HCT116 (cell line): ENCODE results near the gene COPS6. TPM values are rescaled to one million over a fixed set of nuclear protein-coding genes. Genes with fewer than 3 reads are reported as not detected.

Source experiments
- ATAC-seq: fragments of 200-7000 bp; cut with Tn5 transposase; 2 replicates; pipeline ENCODE4 v1.9.1; 2020; ENCODE audit warnings: mild to moderate bottlenecking, moderate library complexity
- BruUV-seq: library from RNA; stranded (reverse); fragments of 400-500 nt; replicated peaks from 2 replicates; lab custom pipeline; 2021; lab: Mats Ljungman, UMichigan
- CTCF ChIA-PET: fragments of 300-600 bp; sonication (Branson Sonifier 250); formaldehyde crosslinking; loops from one replicate; lab custom pipeline; 2021; ENCODE audit warnings: antibody characterized with exemption; lab: Charles Lee
- POLR2A ChIA-PET: fragments of 300-600, 350-600 bp; sonication (Branson Sonifier 250); formaldehyde crosslinking; loops from one replicate; lab custom pipeline; 2021; ENCODE audit warnings: antibody characterized with exemption; lab: Charles Lee
- RAD21 ChIA-PET, 2 experiments: fragments of 300-600 bp; sonication (Branson Sonifier 250); formaldehyde crosslinking; loops; one replicate each; lab custom pipeline; 2023; ENCODE audit warnings: low total read pairs in 2 of 2; ENCODE audit not compliant: uncharacterized antibody in 2 of 2, unreplicated experiment in 2 of 2, low non-redundant PET in 1 of 2; lab: Charles Lee
- DNase-seq: peaks from one replicate; pipeline ENCODE4 v3.0.0-alpha.2; 2010; ENCODE audit warnings: low read depth, low spot score
- H2AFZ ChIP-seq: fragments of 200-600 bp; shearing (Covaris generic), sonication (generic); 2 replicates; pipeline ENCODE4 v1.6.1; 2017; ENCODE audit warnings: low read depth, mixed run types, mixed read lengths, antibody characterized with exemption, low read length; ENCODE audit not compliant: poor library complexity, severe bottlenecking
- H3K27ac ChIP-seq: 2 replicates; pipeline ENCODE4 v1.5.1; 2012; ENCODE audit warnings: low read depth, low read length
- H3K27me3 ChIP-seq: fragments of 200-600 bp; sonication (generic); 2 replicates; pipeline ENCODE4 v1.6.1; 2016; ENCODE audit warnings: mixed run types, low read length, mixed read lengths; ENCODE audit not compliant: insufficient read depth
- H3K36me3 ChIP-seq, 2 experiments: fragments of 200-500 bp in 1 of 2; fragments of 200-600 bp in 1 of 2; sonication (Bioruptor generic) in 1 of 2; sonication (generic) in 1 of 2; 2 replicates each; pipeline versions ENCODE4 v1.5.1 to v1.6.1; 2014 to 2016; ENCODE audit warnings: low read length in 2 of 2, inconsistent platforms in 1 of 2, mixed read lengths in 1 of 2, mixed run types in 1 of 2; ENCODE audit not compliant: insufficient read depth in 2 of 2, control insufficient read depth in 1 of 2
- H3K4me1 ChIP-seq, 2 experiments: fragments of 200-600 bp in 1 of 2; sonication (generic) in 1 of 2; 2 replicates each; pipeline versions ENCODE4 v1.5.1 to v1.6.1; 2012 to 2017; ENCODE audit warnings: low read length in 2 of 2, inconsistent platforms in 1 of 2, mild to moderate bottlenecking in 1 of 2, mixed read lengths in 1 of 2, mixed run types in 1 of 2, moderate library complexity in 1 of 2; ENCODE audit not compliant: insufficient read depth in 2 of 2, control insufficient read depth in 1 of 2
- H3K4me2 ChIP-seq: fragments of 200-600 bp; sonication (generic); 2 replicates; pipeline ENCODE4 v1.6.1; 2017; ENCODE audit warnings: mixed run types, low read length, mixed read lengths
- H3K4me3 ChIP-seq, 2 experiments: fragments of 200-600 bp in 1 of 2; sonication (generic) in 1 of 2; replicated peaks in 1 of 2; 2 replicates each; pipeline ENCODE4 v1.5.1; 2011 to 2016; ENCODE audit warnings: low read length in 2 of 2, control low read depth in 1 of 2, low read depth in 1 of 2, mild to moderate bottlenecking in 1 of 2, mixed read lengths in 1 of 2, mixed run types in 1 of 2
- H3K79me2 ChIP-seq: fragments of 200-600 bp; sonication (generic); 2 replicates; pipeline ENCODE4 v1.6.1; 2017; ENCODE audit warnings: mild to moderate bottlenecking, mixed run types, low read length, moderate library complexity, mixed read lengths; ENCODE audit not compliant: insufficient read depth
- H3K9ac ChIP-seq: fragments of 200-600 bp; sonication (generic); 2 replicates; pipeline ENCODE4 v1.6.1; 2016; ENCODE audit warnings: low read length, mixed read lengths
- H3K9me2 ChIP-seq: fragments of 200-600 bp; sonication (generic), shearing (Covaris generic); 2 replicates; pipeline ENCODE4 v1.6.1; 2017; ENCODE audit warnings: mixed run types, mild to moderate bottlenecking, moderate library complexity; ENCODE audit not compliant: insufficient read depth
- H3K9me3 ChIP-seq, 2 experiments: fragments of 200-500 bp in 1 of 2; fragments of 200-600 bp in 1 of 2; sonication (Bioruptor generic) in 1 of 2; sonication (generic) in 1 of 2; 2 replicates each; pipeline ENCODE4 v1.6.1; 2014 to 2017; ENCODE audit warnings: low read length in 2 of 2, mixed read lengths in 2 of 2, inconsistent platforms in 1 of 2, low read depth in 1 of 2, mild to moderate bottlenecking in 1 of 2, mixed run types in 1 of 2, moderate library complexity in 1 of 2; ENCODE audit not compliant: control insufficient read depth in 1 of 2, insufficient read depth in 1 of 2
- H4K20me1 ChIP-seq: fragments of 200-600 bp; sonication (generic), shearing (Covaris generic); 2 replicates; pipeline ENCODE4 v1.6.1; 2017; ENCODE audit warnings: mixed run types, mild to moderate bottlenecking, moderate library complexity; ENCODE audit not compliant: insufficient read depth
- TCF7L2 ChIP-seq: IDR thresholded peaks from 2 replicates; pipeline ENCODE4 v1.7.0; 2011; ENCODE audit warnings: borderline replicate concordance, inconsistent platforms; ENCODE audit not compliant: insufficient read depth, insufficient read length; ENCODE audit errors: extremely low read depth
- ZBTB33 ChIP-seq: IDR thresholded peaks from 2 replicates; pipeline ENCODE4 v1.6.1; 2011; ENCODE audit warnings: mild to moderate bottlenecking, low read length, moderate library complexity; ENCODE audit not compliant: insufficient replicate concordance; ENCODE audit errors: extremely low read depth
- intact Hi-C: fragments of 100-400 bp; cut with micrococcal nuclease; formaldehyde crosslinking; loops from 2 replicates; pipeline ENCODE4 v1.10.0; 2022
- total RNA-seq: library from RNA; stranded (reverse); gene quantifications from one replicate; pipeline ENCODE4 v1.2.1, GENCODE V29; 2021; ENCODE audit not compliant: unreplicated experiment

Gene COPS6
- total RNA-seq, 1 experiment from 2014 or later = 126 TPM

GRCh38 chr7:100101016-100101862, 12.5 kb downstream of the COPS6 start, which contains the start of the genes AP4M1 and MCM7:
Gene AP4M1 (plus strand): TSS chr7:100101643. CDS start chr7:100101715, 72 bp downstream.
Gene MCM7 (minus strand): TSS chr7:100101397. CDS start chr7:100101294, 103 bp downstream.
- intact Hi-C loops = loop anchor here (2.0 kb wide), 1 partner anchor 52 kb away; the partner anchor contains the start of gene ZSCAN21
- H3K4me1 ChIP-seq = peaks cover 6 to 24% of the 10 kb centered on the region in 2 experiments; a peak in 3 of 4 replicates
- ChIA-PET RAD21 (interaction anchor here (0.6 to 0.8 kb wide), 4 partner anchors 19 to 693 kb away, joined by 3 to 6 read pairs (median 3); partner anchors contain the start of gene LAMTOR4 (in 1 of the 2)), POLR2A (interaction anchor here (0.5 to 2.9 kb wide), 13 partner anchors 11 to 328 kb away, joined by 3 to 18 read pairs (median 4); partner anchors contain the start of genes COPS6, LAMTOR4, MBLAC1 and ZCWPW1), CTCF (interaction anchor here (0.7 to 2.8 kb wide), 4 partner anchors 12 to 29 kb away, joined by 3 to 11 read pairs (median 4); partner anchors contain the start of genes COPS6 and ZNF3)
- H3K9me2 ChIP-seq = no peaks in the 10 kb centered on the region
- H3K79me2 ChIP-seq = peaks cover 54% of the 10 kb centered on the region
- DNase-seq (peak; percentile 96), ATAC-seq (peak; percentile 87)
- peaks cover 36 to 37% of the 10 kb centered on the region in 2 experiments for H3K36me3 ChIP-seq
- no peaks in the 10 kb centered on the region for H3K27me3 ChIP-seq
- TF ChIP-seq TCF7L2 (peak; percentile 68), ZBTB33 (no peak)
- no peaks in the 10 kb centered on the region for H3K9me3 ChIP-seq
- peak within 1 kb of the TSS; percentile 88 for H3K27ac ChIP-seq
- peak within 1 kb of the TSS; percentile 100 for H3K9ac ChIP-seq
- no peak within 1 kb of the TSS for H2AFZ ChIP-seq
- peak within 1 kb of the TSS; percentile 98 for H3K4me2 ChIP-seq
- BruUV-seq = no TSS peak
- peaks cover 10% of the 10 kb centered on the region; the same call in 1 of the 2 replicates for H4K20me1 ChIP-seq
- H3K4me3 ChIP-seq = peak within 1 kb of the TSS; percentile 90 to 94
